OCI-LY7 (cell line): ENCODE data around the gene MCRIP2. TPM values are rescaled to one million over a fixed set of nuclear protein-coding genes. Genes with fewer than 3 reads are reported as not detected.

Experiments used
- BruUV-seq: library from RNA; stranded (reverse); fragments of 400-500 nt; replicated peaks from 2 replicates; lab custom pipeline; 2021; lab: Mats Ljungman, UMichigan
- CTCF ChIA-PET: fragments of 300-600 bp; sonication (Branson Sonifier 250); formaldehyde crosslinking; loops from one replicate; lab custom pipeline; 2022; ENCODE audit warnings: antibody characterized with exemption; ENCODE audit not compliant: unreplicated experiment; lab: Charles Lee
- POLR2A ChIA-PET: fragments of 300-600 bp; sonication (Branson Sonifier 250); formaldehyde crosslinking; loops from one replicate; lab custom pipeline; 2022; ENCODE audit warnings: antibody characterized with exemption; lab: Charles Lee
- DNase-seq: peaks from one replicate; pipeline ENCODE4 v3.0.0-alpha.2; 2015; ENCODE audit warnings: low spot score
- H2AFZ ChIP-seq: fragments of 200-600 bp; sonication (generic), shearing (Covaris generic); 2 replicates; pipeline ENCODE4 v1.6.1; 2014; ENCODE audit warnings: mild to moderate bottlenecking, antibody characterized with exemption, low read length, moderate library complexity
- H3K27ac ChIP-seq: fragments of 200-600 bp; sonication (generic); 2 replicates; pipeline ENCODE4 v1.5.1; 2014; ENCODE audit warnings: mixed run types, low read depth, mild to moderate bottlenecking, moderate library complexity, low read length, inconsistent platforms; ENCODE audit not compliant: poor library complexity, severe bottlenecking
- H3K36me3 ChIP-seq: fragments of 200-600 bp; sonication (generic); 2 replicates; pipeline ENCODE4 v1.6.1; 2014; ENCODE audit warnings: mild to moderate bottlenecking, antibody characterized with exemption, low read length, moderate library complexity, mixed read lengths; ENCODE audit not compliant: insufficient read depth
- H3K4me1 ChIP-seq: fragments of 200-600 bp; sonication (generic); 2 replicates; pipeline ENCODE4 v1.5.1; 2014; ENCODE audit warnings: mild to moderate bottlenecking, low read length; ENCODE audit not compliant: insufficient read depth, poor library complexity, severe bottlenecking
- H3K4me2 ChIP-seq: fragments of 200-600 bp; sonication (generic); 2 replicates; pipeline ENCODE4 v1.6.1; 2014; ENCODE audit warnings: mild to moderate bottlenecking, low read length
- H3K4me3 ChIP-seq: fragments of 200-600 bp; sonication (generic); 2 replicates; pipeline ENCODE4 v1.5.1; 2014; ENCODE audit warnings: mild to moderate bottlenecking, low read depth, low read length; ENCODE audit not compliant: poor library complexity, severe bottlenecking
- H3K79me2 ChIP-seq: fragments of 200-600 bp; sonication (generic); 2 replicates; pipeline ENCODE4 v1.6.1; 2016; ENCODE audit warnings: low read depth, mild to moderate bottlenecking, low read length, moderate library complexity, mixed read lengths; ENCODE audit not compliant: insufficient read depth
- H3K9me2 ChIP-seq: fragments of 200-600 bp; sonication (generic); 2 replicates; pipeline ENCODE4 v1.6.1; 2016; ENCODE audit warnings: mild to moderate bottlenecking, low read length, mixed read lengths; ENCODE audit not compliant: insufficient read depth
- H3K9me3 ChIP-seq: fragments of 200-600 bp; sonication (generic); 2 replicates; pipeline ENCODE4 v1.6.1; 2014; ENCODE audit warnings: mild to moderate bottlenecking, mixed run types, low read length, mixed read lengths
- H4K20me1 ChIP-seq: fragments of 200-600 bp; sonication (generic); 2 replicates; pipeline ENCODE4 v1.6.1; 2014; ENCODE audit warnings: mild to moderate bottlenecking, antibody characterized with exemption, low read length, moderate library complexity, mixed read lengths; ENCODE audit not compliant: insufficient read depth
- CTCF ChIP-seq: fragments of 200-600 bp; sonication (generic); conservative IDR thresholded peaks from 2 replicates; pipeline ENCODE4 v1.5.1; 2014; ENCODE audit warnings: mild to moderate bottlenecking, antibody characterized with exemption, low read length, moderate library complexity, mixed read lengths
- EZH2phosphoT487 ChIP-seq: fragments of 200-600 bp; sonication (generic); IDR thresholded peaks from 2 replicates; pipeline ENCODE4 v1.6.1; 2018; ENCODE audit warnings: low read depth, borderline replicate concordance, mild to moderate bottlenecking, mixed run types, antibody characterized with exemption, low read length, moderate library complexity, mixed read lengths
- intact Hi-C: fragments of 100-400 bp; cut with micrococcal nuclease; formaldehyde crosslinking; loops from one replicate; pipeline ENCODE4 v1.10.0; 2022; ENCODE audit not compliant: unreplicated experiment
- total RNA-seq, 2 experiments: library from RNA; depleted of rRNA in 1 of 2; stranded (reverse); fragments of >200 nt in 1 of 2; shearing (Covaris generic) in 1 of 2; gene quantifications; 2 replicates each; pipeline ENCODE4 v1.2.3, GENCODE V29; 2014 to 2022

The MCRIP2 gene
- total RNA-seq, 2 experiments from 2014 or later, result 62.8 to 64.1 TPM

DNA sequence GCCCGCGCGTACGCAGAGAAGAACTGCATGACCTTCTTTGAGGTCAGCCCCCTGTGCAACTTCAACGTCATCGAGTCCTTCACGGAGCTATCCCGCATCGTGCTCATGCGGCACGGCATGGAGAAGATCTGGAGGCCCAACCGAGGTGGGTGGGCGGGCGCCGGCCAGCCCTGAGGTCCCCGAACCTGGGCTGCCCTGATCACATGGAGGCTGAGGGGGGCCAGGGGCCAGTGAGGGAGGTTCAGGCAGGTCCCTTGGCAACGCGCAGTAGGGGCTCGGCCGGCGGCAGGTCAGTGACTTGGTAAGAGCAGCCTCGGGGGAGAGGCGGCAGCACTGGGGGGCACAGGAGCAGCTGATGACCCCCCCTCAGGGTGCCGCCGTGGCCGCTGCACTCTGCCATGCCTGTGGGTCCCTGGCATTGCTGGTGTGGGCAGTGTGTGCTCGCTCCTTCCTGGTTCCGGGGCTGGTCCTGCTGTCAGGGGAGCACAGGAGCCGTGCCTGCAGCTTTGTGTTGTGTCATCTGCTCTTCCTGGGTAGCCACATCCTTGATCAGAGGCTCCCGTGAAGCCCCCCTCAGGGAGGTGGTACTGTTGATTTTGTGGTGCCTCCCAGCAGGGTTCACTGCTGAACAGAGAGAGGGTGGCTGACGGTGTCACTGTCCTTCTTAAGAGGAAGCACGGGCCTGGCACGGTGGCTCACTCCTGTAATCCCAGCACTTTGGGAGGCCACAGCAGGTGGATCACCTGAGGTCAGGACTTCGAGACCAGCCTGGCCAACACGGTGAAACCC is 15.5 kb upstream of the MCRIP2 start:
- Histone ChIP-seq H3K27ac (no peak overlapping the region), H2AFZ (no peak overlapping the region), H3K9me3 (no peaks in the 10 kb centered on the region), H3K4me1 (no peaks in the 10 kb centered on the region), H3K4me2 (no peak overlapping the region), H3K4me3 (no peak overlapping the region), H3K79me2 (no peaks in the 10 kb centered on the region), H3K9me2 (no peaks in the 10 kb centered on the region), H3K36me3 (no peaks in the 10 kb centered on the region), H4K20me1 (no peaks in the 10 kb centered on the region)
- no peak for TF ChIP-seq CTCF
- TF ChIP-seq EZH2phosphoT487, result no peak
- intact Hi-C loops, result no loop called here
- CTCF ChIA-PET, result no interaction called here
- BruUV-seq, result no TSS peak
- DNase-seq, result no peak
- POLR2A ChIA-PET, result no interaction called here

DNA sequence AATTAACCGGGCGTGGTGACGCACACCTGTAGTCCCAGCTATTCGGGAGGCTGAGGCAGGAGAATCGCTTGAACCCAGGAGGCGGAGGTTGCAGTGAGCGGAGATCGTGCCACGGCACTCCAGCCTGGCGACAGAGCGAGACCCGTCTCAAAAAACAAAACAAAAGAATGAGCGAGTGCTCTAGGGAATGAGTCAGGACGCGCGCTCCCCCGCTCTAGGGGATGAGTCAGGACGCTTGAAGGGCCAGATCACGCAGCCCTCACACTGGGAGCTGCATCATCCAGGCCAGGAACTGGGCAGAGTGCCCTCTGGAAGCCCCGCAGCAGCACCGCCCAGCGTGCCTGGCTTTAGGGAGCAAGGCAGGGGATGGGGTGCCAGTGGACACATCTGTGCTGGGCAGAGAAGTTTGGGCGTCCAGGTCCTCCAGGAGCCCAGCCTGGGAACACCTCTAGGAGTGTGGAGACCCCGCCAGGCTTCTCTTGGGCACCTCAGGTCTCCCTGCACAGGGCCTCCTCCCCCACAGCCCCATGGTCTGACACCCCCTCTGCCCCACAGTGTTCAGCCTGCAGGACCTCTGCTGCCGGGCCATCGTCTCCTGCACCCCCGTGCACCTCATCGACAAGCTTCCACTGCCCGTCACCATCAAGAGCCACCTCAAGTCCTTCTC is 14.7 kb upstream of the MCRIP2 start:
- no peaks in the 10 kb centered on the region for H4K20me1 ChIP-seq
- H2AFZ ChIP-seq, result no peak overlapping the region
- H3K27ac ChIP-seq, result no peak overlapping the region
- H3K4me2 ChIP-seq, result no peak overlapping the region
- ChIA-PET POLR2A (no interaction called here), CTCF (no interaction called here)
- no peaks in the 10 kb centered on the region for H3K36me3 ChIP-seq
- no peaks in the 10 kb centered on the region for H3K9me3 ChIP-seq
- no peak for DNase-seq
- no peaks in the 10 kb centered on the region for H3K79me2 ChIP-seq
- intact Hi-C loops, result no loop called here
- H3K9me2 ChIP-seq, result no peaks in the 10 kb centered on the region
- no peak overlapping the region for H3K4me3 ChIP-seq
- TF ChIP-seq CTCF (no peak), EZH2phosphoT487 (no peak)
- no peaks in the 10 kb centered on the region for H3K4me1 ChIP-seq
- no TSS peak for BruUV-seq
